ENCODE data around the gene FAM241A.

FAM241A gene

GRCh38 chr4:112127048-112127637 is 18.1 kb upstream of the FAM241A start:
- Histone ChIP-seq H3K27me3 (ENCODE audit: insufficient read depth, low read length) (no peaks in the 10 kb centered on the region), H3K4me1 (ENCODE audit: insufficient read depth, low read length, severe bottlenecking) (no peaks in the 10 kb centered on the region), H3K36me3 (ENCODE audit: insufficient read depth, low read length) (no peaks in the 10 kb centered on the region), H3F3A (ENCODE audit: insufficient read depth, low read length) (no peaks in the 10 kb centered on the region), H3K9me2 (ENCODE audit: low read depth, low read length) (no peaks in the 10 kb centered on the region), H4K20me1 (ENCODE audit: insufficient read depth, low read length) (no peaks in the 10 kb centered on the region), H3K27ac (ENCODE audit: low read depth, low read length, poor library complexity, severe bottlenecking) (no peak overlapping the region), H3K79me2 (ENCODE audit: insufficient read depth, low read length) (no peaks in the 10 kb centered on the region), H3K4me3 (ENCODE audit: low read depth, low read length, poor library complexity, severe bottlenecking) (no peak overlapping the region), H3K9me3 (ENCODE audit: low read length) (no peaks in the 10 kb centered on the region), H2AFZ (ENCODE audit: low read length) (no peak overlapping the region), H3K9ac (ENCODE audit: low read length) (no peak overlapping the region), H3K4me2 (ENCODE audit: low read length) (no peak overlapping the region)
- TF ChIP-seq CTCF (IDR thresholded peaks at IDR 0.05; ENCODE audit: low read length) (no peak), EZH2 (IDR thresholded peaks at IDR 0.05; ENCODE audit: borderline replicate concordance, low read length) (no peak)

DNA sequence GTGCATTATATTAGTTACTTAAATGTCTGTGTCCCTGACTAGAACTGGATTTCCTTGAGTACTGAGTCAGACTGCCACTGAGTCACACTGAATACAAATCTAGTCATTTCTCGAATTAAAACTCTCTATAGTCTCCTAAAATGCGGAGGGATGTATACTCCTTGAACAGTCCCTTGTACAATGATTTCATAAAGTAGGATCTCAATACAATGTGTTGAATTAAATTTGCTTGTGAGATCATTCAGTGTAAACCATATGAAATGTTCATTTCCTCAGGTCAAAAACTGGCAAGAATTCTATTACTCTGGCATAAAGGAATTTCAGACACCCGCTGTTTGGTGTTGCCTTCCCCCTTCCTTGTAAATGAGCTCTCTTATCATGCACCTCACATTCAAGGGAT is 17.5 kb upstream of the FAM241A start:
- Histone ChIP-seq H3K4me2 (ENCODE audit: low read length) (no peak overlapping the region), H3K4me3 (ENCODE audit: low read depth, low read length, poor library complexity, severe bottlenecking) (no peak overlapping the region), H3K9me3 (ENCODE audit: low read length) (no peaks in the 10 kb centered on the region), H2AFZ (ENCODE audit: low read length) (no peak overlapping the region), H4K20me1 (ENCODE audit: insufficient read depth, low read length) (no peaks in the 10 kb centered on the region), H3K9ac (ENCODE audit: low read length) (no peak overlapping the region), H3K79me2 (ENCODE audit: insufficient read depth, low read length) (no peaks in the 10 kb centered on the region), H3K27ac (ENCODE audit: low read depth, low read length, poor library complexity, severe bottlenecking) (no peak overlapping the region), H3K36me3 (ENCODE audit: insufficient read depth, low read length) (no peaks in the 10 kb centered on the region), H3K9me2 (ENCODE audit: low read depth, low read length) (no peaks in the 10 kb centered on the region), H3K4me1 (ENCODE audit: insufficient read depth, low read length, severe bottlenecking) (no peaks in the 10 kb centered on the region), H3K27me3 (ENCODE audit: insufficient read depth, low read length) (no peaks in the 10 kb centered on the region), H3F3A (ENCODE audit: insufficient read depth, low read length) (no peaks in the 10 kb centered on the region)
- TF ChIP-seq CTCF (IDR thresholded peaks at IDR 0.05; ENCODE audit: low read length) (no peak), EZH2 (IDR thresholded peaks at IDR 0.05; ENCODE audit: borderline replicate concordance, low read length) (no peak)

DNA sequence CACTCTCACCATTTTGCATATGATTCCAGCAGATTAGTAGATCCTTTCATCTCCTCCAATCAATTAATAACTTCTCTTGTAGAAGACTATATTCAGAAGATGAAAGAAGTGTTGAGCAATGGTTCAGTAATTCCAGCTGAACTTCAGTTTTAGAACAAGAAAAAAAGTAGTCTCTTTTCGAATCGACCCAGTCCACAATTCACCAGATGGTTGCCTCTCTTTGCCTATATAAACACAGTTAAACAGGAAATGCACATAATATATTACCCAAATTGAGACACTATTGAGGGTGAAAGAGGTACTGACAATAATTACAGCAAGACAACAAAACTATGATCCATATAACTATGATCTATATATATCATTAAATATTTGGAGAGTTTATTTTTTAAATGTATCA is 16.8 kb upstream of the FAM241A start:
- no peak overlapping the region for H3K27ac ChIP-seq (ENCODE audit: low read depth, low read length, poor library complexity, severe bottlenecking)

More for the DNA sequence above, 16.8 kb upstream of the FAM241A start:
- Histone ChIP-seq H3F3A (ENCODE audit: insufficient read depth, low read length) (no peaks in the 10 kb centered on the region), H3K27me3 (ENCODE audit: insufficient read depth, low read length) (no peaks in the 10 kb centered on the region), H3K9ac (ENCODE audit: low read length) (no peak overlapping the region), H3K9me3 (ENCODE audit: low read length) (no peaks in the 10 kb centered on the region), H4K20me1 (ENCODE audit: insufficient read depth, low read length) (no peaks in the 10 kb centered on the region), H2AFZ (ENCODE audit: low read length) (no peak overlapping the region), H3K9me2 (ENCODE audit: low read depth, low read length) (no peaks in the 10 kb centered on the region), H3K4me1 (ENCODE audit: insufficient read depth, low read length, severe bottlenecking) (no peaks in the 10 kb centered on the region), H3K4me2 (ENCODE audit: low read length) (no peak overlapping the region), H3K4me3 (ENCODE audit: low read depth, low read length, poor library complexity, severe bottlenecking) (no peak overlapping the region), H3K79me2 (ENCODE audit: insufficient read depth, low read length) (no peaks in the 10 kb centered on the region), H3K36me3 (ENCODE audit: insufficient read depth, low read length) (no peaks in the 10 kb centered on the region)
- TF ChIP-seq CTCF (IDR thresholded peaks at IDR 0.05; ENCODE audit: low read length), result no peak
- no peak for TF ChIP-seq EZH2 (IDR thresholded peaks at IDR 0.05; ENCODE audit: borderline replicate concordance, low read length)

Data from OCI-LY1 (cell line).